ENCODE measurements around the gene MAPK7. TPM values are rescaled to one million over a fixed set of nuclear protein-coding genes. Genes with fewer than 3 reads are reported as not detected.
A peak's percentile ranks its signal among the peaks of the same experiment; 100 is the strongest.
"Not testable (repeated sequence)": the region's sequence is repeated elsewhere in the genome, so short reads cannot be mapped to it uniquely, and the experiment has no call there.

The MAPK7 gene
- total RNA-seq, 1 experiment from 2014 or later = 5.6 TPM

GRCh38 chr17:19342611-19343255 is 35.6 kb upstream of the MAPK7 start:
- no peak for DNase-seq (ENCODE audit: low spot score)

- no peak for DNase-seq (ENCODE audit: low spot score)
Observed at GRCh38 chr17:19343256-19343630, 35.1 kb upstream of the MAPK7 start.

- no peak for DNase-seq (ENCODE audit: low spot score)
Observed at GRCh38 chr17:19343671-19344151, 34.6 kb upstream of the MAPK7 start.

DNA sequence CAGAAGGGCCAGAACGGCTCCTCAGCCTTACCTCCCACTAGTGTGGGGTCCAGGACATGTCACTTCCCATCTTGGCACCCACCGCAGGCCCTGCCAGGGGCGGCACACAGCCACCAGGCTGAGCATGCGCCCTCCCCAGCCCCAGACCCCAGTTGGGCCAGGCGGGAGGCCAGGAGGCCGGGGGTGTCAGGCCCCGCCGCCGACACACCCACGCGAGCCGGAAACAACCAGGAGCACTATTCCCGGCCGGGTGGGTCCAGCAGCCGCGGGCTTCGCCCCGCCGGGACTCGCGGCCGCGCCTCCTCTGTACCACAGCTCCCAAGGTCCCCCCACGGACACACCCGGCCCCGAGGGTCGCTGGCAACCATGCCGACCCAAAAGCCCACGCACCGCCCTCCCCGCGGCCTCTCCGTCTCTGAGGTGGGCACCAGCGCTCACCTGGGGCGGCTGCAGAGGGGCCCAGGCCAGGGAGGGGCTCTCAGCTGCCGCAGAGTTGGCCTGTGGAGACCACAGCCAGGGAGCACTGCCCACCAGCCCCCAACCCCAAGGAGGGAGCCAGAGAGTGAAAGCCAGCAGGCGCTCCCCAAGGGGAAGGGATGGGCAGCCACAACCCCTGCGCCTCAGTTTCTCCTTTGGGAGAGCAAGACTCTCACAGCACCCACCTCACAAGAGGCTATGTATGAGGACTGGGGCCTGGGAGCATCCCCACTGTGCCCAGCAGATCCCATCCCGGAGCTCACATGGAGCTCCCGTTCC is 33.8 kb upstream of the MAPK7 start:
- no peak for DNase-seq (ENCODE audit: low spot score)

DNA sequence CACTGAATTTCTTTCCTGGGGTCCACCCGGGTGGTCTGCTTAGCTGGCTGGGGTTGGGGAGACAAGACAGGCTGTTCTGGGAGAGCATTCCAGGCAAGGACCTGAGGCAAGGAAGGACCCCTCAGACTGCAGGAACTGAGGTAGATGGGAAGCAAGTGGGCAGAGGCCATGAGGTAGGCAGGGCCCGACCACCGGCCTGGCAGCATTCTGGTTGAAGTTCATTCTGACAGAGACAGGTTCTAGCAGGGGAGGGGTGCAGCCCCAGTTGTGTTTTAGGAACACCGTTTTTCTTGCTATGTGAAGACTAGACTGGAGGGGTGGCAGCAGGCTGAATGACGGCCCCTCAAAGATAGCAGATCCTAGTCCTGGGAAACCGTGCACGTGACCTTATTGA is 33.2 kb upstream of the MAPK7 start:
- DNase-seq (ENCODE audit: low spot score) = no peak

DNA sequence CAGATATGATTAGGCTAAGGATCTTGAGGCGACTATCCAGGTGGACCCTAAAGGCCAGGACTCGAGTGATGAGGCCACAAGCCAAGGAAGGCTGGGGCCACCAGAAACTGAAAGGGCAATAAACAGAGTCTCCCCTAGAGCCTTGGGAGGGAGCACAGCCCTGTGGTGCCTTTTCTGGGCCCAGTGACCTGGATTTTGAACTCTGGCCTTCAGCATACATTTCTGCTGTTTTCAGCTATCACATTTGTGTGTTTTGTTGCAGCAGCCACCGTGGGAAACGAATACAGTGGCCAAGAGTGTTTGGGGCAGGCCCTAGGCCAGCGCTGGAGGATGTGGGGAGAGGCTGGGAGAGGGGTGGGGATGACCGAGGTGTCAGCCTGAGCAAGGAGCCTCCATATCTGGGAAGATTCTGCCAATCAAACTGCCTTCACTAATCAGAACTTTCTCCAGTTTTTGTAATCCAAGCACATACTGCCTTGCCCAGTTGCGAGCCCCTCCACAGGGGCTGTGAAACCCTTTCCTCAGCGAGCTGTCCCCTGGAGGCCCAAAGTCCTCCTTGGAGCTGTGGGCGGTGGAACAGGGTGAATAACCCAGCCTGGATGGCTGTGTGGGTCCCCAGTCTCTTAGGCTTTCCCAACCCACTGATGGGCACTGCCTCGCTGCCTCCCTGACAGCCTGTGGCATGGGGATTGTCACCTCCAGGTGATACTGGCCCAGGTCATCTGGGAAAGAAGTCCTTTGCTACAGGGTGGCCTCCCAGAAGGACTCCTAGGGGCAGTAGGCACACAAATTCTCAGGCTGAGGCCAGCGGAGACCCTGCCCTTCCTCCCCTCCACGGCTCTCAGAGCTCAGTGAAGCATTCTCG is 32.6 kb upstream of the MAPK7 start:
- no peak for DNase-seq (ENCODE audit: low spot score)

DNA sequence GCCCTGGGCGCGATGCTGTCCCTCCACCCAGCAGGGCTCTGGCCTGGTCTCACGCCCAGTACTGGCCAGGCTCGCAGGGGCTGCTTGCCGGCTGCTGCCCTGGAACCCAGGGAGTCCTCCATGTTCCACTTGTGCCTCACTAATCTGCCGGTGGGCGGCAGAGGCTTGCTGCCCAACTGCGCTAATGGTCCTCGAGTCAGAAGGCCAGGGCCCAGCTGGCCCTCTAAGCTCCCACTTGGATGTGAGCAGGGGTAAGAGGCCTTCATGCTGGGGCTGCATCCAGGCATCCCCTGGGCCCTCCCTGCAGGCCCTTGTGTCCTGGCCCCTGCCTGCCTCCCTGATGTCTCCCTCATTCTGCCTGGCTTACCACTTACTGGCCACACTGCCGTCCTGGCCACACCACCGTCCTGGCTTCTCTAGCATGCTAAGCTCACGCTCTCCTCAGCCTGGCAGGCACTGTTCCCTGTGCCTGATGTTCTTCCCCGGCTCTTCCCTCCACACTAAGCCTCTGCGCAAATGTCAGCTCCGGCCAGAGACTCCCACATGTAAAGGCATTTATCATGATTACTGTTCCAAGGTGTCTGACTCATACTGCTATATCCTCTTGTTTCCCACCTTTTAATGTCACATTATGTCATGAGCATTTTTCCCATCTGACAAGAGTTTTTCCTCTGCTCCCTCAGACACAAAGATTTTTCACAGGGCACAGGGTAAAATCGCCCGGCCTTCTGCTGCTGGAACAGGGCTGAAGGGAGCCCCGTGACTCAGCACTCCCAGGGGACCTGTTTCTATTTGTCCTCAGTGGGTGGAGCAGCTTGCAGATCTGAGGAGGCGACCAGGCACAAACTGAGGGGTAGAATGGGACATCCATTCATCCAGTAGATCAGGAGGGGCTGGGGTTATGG is 31.7 kb upstream of the MAPK7 start:
- peak; percentile 62 for DNase-seq (ENCODE audit: low spot score)

DNA sequence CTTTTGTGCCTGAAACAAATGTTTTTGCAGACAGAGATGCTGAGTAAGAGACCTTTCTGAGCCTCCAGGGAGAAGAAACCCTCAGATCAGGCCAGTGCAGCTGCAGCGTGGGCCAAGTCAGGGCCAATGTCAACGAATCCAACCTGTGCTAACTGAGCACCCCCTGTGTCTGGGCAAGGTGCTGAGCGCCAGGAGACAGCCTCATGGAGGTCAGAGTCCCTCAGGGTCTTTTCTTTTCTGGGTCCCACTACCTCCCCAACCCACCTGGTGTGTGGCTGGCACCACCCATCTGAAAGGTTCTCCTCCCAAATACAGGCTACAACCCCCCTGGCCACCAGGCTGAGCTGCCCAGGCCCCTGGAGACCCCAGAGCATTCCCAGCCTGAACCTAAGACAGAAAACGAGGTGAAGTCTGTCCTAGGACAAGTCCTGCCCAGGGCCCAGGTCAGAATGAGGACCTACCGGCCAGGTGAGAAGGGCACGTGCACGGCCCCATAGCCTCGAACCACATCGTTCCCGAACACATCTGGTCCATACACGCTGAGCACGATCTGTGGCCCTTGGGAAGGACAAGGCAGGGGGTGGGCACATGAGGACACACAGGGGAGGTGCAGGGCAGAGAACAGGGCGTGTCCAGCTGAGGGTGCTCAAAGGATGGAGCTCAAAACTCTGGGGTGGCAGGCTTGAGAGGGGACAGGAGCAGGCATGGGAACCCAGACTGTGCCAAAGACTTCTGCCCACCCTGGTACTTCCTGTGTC is 30.8 kb upstream of the MAPK7 start:
- DNase-seq (ENCODE audit: low spot score) = no peak

GRCh38 chr17:19348081-19348650 is 30.1 kb upstream of the MAPK7 start:
- DNase-seq (ENCODE audit: low spot score) = no peak

DNA sequence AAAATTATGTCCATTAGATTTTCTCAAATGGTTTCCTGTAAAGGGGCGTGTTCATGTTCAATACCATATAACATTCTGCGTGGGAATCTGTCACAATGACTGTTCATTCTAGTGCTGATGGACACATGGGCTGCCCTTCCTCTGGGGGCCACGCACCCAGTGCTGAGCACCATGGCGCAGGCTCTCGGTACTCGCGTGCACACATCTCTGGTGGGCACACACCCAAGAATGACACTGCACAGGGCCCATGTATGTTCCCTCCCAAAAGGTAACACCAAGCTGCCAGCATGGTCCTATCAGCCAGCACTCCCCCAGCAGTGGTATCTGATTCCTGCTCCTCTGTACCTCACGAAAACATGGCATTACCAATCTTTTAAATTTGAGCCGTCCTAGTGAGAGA is 29.5 kb upstream of the MAPK7 start:
- DNase-seq (ENCODE audit: low spot score) = no peak

- DNase-seq (ENCODE audit: low spot score) = not testable (repeated sequence)
Observed at GRCh38 chr17:19353401-19353800, 24.9 kb upstream of the MAPK7 start.

DNA sequence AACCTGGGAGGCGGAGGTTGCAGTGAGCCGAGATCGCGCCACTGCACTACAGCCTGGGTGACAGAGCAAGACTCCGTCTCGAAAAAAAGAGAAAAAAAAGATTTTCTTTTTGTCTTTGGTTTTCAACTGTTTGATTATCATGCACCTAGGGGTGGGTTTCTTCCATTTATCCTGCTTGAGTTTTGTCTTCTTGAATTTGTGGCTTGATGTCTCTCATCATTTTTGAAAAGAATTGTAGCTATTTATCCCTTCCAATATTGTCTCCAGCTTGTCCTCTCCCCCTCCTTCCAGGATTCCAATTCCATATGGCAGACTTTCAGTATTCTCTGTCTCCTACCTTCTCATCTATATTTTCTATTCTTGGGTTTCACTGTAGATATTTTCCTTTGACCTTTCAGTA is 23.6 kb upstream of the MAPK7 start:
- DNase-seq (ENCODE audit: low spot score) = no peak

DNA sequence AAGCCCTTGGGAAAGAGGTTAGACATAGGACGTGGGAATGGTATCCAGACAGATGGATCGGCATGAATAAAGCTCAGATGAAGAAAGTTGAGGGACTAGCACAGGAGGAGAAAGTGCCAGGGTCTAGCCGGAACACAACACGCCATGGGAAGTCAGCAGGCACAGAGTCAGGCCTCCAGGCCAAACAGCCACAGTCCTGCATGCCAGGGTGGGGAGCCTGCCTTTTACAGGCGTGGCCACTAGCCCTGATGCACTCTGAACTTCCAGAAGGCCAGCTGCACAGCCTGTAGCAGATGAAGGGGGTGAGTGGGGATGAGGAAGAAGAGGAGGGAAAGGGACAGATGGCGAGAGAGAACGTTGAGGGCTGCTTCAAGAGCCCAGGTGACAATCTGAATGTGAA is 20.9 kb upstream of the MAPK7 start:
- DNase-seq (ENCODE audit: low spot score) = no peak

DNA sequence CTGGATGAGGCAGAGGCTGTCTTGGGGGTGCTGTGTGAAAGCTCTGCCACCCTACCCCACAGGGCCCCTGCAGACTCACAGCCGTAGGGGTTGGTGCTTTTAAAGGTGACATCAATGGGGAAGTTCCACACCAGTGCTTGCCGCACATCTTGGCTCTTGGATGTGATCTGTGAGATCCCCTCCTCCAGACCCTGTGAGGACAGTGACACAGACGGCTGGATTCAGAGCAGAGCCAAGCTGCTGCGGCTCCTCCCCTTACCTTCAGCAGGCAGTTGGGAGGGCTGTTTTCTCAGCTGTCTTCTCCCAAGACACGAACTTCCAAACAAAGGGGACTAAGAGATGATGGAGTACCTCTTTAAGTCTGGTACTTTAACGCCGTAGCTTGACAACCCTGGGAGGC is 20.5 kb upstream of the MAPK7 start:
- DNase-seq (ENCODE audit: low spot score) = no peak

- DNase-seq (ENCODE audit: low spot score) = no peak
Observed at GRCh38 chr17:19359151-19359550, 19.1 kb upstream of the MAPK7 start.

- no peak for DNase-seq (ENCODE audit: low spot score)
Observed at GRCh38 chr17:19359856-19360255, 18.4 kb upstream of the MAPK7 start.

DNA sequence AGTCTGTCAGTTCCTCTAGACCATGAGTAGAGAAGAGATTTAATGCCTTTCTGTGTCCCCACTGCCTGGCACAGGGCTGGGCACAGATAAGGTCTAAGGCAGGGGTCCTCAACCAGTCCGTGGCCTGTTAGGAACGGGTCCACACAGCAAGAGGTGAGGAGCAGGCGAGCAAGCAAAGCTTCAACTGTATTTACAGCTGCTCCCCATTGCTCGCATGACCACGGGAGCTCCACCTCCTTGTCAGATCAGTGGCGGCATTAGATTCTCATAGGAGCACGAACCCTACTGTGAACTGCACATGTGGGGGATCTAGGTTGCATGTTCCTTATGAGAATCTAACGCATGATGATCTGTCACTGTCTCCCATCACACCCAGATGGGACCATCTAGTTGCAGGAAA is 17.5 kb upstream of the MAPK7 start:
- DNase-seq (ENCODE audit: low spot score) = no peak

- DNase-seq (ENCODE audit: low spot score) = no peak
Observed at GRCh38 chr17:19361326-19361725, 17.0 kb upstream of the MAPK7 start.

DNA sequence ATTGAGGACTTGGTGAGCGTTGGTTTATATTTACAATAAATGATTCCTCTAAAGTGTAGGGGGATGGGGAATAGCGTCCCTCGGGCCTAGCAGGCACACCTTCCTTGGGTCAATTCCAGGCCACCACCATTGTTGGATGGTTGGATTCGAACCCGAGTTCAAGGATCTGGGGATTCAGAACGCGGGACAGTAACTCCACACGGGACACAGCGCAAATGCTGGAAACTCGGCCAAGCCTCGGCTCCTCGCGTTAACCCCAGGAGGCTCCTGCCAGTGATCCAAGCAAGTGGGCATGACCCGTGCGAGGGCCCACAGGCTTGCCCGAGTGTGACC is 16.4 kb upstream of the MAPK7 start:
- no peak for DNase-seq (ENCODE audit: low spot score)

Measured in HT-29 (cell line).